HG03097 (cell line): Measurements from ENCODE around the gene C4A.
A peak's percentile ranks its signal among the peaks of the same experiment; 100 is the strongest.
"Not testable (repeated sequence)": the region's sequence is repeated elsewhere in the genome, so short reads cannot be mapped to it uniquely, and the experiment has no call there.

Experiments used
- ATAC-seq: cut with Tn5 transposase; IDR thresholded peaks from one replicate; pipeline ENCODE4 v1.9.1; 2021; ENCODE audit not compliant: unreplicated experiment, low FRiP score

The C4A gene

GRCh38 chr6:31981744-31982143 lies at the start of gene C4A:
C4A (plus strand) TSS chr6:31982057; CDS start chr6:31982108, 51 bp downstream.
- ATAC-seq: not testable (repeated sequence)

GRCh38 chr6:31932137-31932536 lies 49.7 kb upstream of the C4A start:
- not testable (repeated sequence) for ATAC-seq

GRCh38 chr6:31933537-31933936 lies 48.3 kb upstream of the C4A start:
- ATAC-seq: no peak

GRCh38 chr6:31935021-31935420 lies 46.8 kb upstream of the C4A start:
- no peak for ATAC-seq

- no peak for ATAC-seq
Measured at GRCh38 chr6:31935823-31936222, 46.0 kb upstream of the C4A start.

GRCh38 chr6:31940256-31940664 lies 41.6 kb upstream of the C4A start:
- ATAC-seq: no peak

GRCh38 chr6:31943742-31944141 lies 38.1 kb upstream of the C4A start:
- no peak for ATAC-seq

- ATAC-seq: no peak
Measured at GRCh38 chr6:31945154-31945506, 36.7 kb upstream of the C4A start.

GRCh38 chr6:31945507-31946369 lies 36.1 kb upstream of the C4A start, which contains the start of gene CFB:
CFB (plus strand) TSS chr6:31946095; CDS start chr6:31946222, 127 bp downstream.
- ATAC-seq: no peak

GRCh38 chr6:31946370-31946885 lies 35.4 kb upstream of the C4A start:
- ATAC-seq: no peak

- ATAC-seq: no peak
Measured at GRCh38 chr6:31947070-31947675, 34.7 kb upstream of the C4A start.

- ATAC-seq: no peak
Measured at GRCh38 chr6:31947864-31948263, 34.0 kb upstream of the C4A start.

GRCh38 chr6:31948306-31948705 lies 33.6 kb upstream of the C4A start:
- no peak for ATAC-seq

GRCh38 chr6:31948753-31949413 lies 33.0 kb upstream of the C4A start:
- ATAC-seq: no peak

- ATAC-seq: no peak
Measured at GRCh38 chr6:31949926-31950548, 31.8 kb upstream of the C4A start.

GRCh38 chr6:31952140-31952805 lies 29.6 kb upstream of the C4A start:
- no peak for ATAC-seq

GRCh38 chr6:31952890-31953289 lies 29.0 kb upstream of the C4A start:
- ATAC-seq: no peak

- no peak for ATAC-seq
Measured at GRCh38 chr6:31954511-31954910, 27.3 kb upstream of the C4A start.

- no peak for ATAC-seq
Measured at GRCh38 chr6:31956796-31957195, 25.1 kb upstream of the C4A start.

- ATAC-seq: peak; percentile 6
Measured at GRCh38 chr6:31958412-31958740, 23.5 kb upstream of the C4A start.
